PC-3 (cell line): Measurements from ENCODE around the gene P4HTM.

Experiments
- EZH2 ChIP-seq: fragments of 300-600 bp; sonication (generic); IDR thresholded peaks from one replicate; pipeline ENCODE4 v1.6.1; 2017; ENCODE audit warnings: antibody characterized with exemption, mild to moderate bottlenecking, low read length; ENCODE audit not compliant: unreplicated experiment
- EZH2phosphoT487 ChIP-seq: fragments of 300-600 bp; sonication (generic); IDR thresholded peaks from 2 replicates; pipeline ENCODE4 v1.6.1; 2018; ENCODE audit warnings: mild to moderate bottlenecking, antibody characterized with exemption, low read length, borderline replicate concordance
- TF ChIP-seq, protein P1 (sequence below): fragments of 300-600 bp; sonication (generic); conservative IDR thresholded peaks from 2 replicates; pipeline ENCODE4 v1.5.1; 2017; ENCODE audit warnings: antibody characterized with exemption, low read depth, mild to moderate bottlenecking, low read length

DNA sequence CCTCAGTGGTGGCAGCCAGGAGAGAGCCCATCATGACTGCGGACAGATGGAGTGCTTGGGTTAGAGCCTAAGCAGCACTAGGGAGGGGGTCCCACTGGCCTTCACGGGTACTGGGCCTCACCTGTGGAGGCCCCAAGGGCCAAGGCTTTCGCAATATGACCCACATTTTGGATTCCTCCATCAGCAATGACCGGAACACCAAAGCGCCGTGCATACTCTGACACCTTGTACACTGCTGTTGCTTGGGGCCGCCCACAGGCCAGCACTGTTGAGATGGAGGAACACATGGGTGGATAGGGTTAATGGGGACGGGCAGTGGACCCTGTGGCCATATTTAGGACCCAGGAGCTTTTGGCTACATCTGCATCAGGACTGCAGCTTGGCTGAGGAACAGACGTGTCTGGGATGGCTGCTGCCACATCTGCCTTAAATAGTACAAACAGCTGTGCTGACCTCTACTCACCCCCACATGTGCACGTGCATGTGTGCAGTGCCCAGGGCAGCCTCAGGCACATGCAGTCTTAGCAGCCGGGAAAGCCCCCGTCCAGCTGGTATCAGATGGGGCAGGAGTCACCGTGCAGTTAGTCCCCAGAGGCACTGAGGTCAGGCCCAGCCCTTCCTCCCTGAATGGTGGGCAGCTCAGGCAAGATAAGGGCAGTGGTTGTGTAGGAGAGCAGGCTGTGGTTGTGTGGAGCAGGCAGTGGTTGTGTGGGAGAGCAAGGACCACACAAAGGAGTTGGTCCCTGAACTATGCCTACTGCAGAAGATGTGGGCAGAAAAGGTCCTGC lies 35.2 kb downstream of the P4HTM start:
- TF ChIP-seq, protein P1, sequence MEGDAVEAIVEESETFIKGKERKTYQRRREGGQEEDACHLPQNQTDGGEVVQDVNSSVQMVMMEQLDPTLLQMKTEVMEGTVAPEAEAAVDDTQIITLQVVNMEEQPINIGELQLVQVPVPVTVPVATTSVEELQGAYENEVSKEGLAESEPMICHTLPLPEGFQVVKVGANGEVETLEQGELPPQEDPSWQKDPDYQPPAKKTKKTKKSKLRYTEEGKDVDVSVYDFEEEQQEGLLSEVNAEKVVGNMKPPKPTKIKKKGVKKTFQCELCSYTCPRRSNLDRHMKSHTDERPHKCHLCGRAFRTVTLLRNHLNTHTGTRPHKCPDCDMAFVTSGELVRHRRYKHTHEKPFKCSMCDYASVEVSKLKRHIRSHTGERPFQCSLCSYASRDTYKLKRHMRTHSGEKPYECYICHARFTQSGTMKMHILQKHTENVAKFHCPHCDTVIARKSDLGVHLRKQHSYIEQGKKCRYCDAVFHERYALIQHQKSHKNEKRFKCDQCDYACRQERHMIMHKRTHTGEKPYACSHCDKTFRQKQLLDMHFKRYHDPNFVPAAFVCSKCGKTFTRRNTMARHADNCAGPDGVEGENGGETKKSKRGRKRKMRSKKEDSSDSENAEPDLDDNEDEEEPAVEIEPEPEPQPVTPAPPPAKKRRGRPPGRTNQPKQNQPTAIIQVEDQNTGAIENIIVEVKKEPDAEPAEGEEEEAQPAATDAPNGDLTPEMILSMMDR: no peak
- TF ChIP-seq EZH2: no peak
- no peak for TF ChIP-seq EZH2phosphoT487
